GM23338 (cell line): ENCODE data around the gene COMMD2. TPM values are rescaled to one million over a fixed set of nuclear protein-coding genes. Genes with fewer than 3 reads are reported as not detected.

Source experiments
- ATAC-seq: fragments of 200-7000 bp; cut with Tn5 transposase; 3 replicates; pipeline ENCODE4 v1.9.1; 2020
- DNase-seq: peaks from one replicate; pipeline ENCODE4 v3.0.0-alpha.2; 2015; ENCODE audit warnings: low spot score
- H2AFZ ChIP-seq: fragments of 200-600 bp; sonication (generic); 2 replicates; pipeline ENCODE4 v1.8.0; 2016; ENCODE audit warnings: antibody characterized with exemption, mild to moderate bottlenecking, moderate library complexity
- H3F3A ChIP-seq: fragments of 200-600 bp; sonication (generic); replicated peaks from 2 replicates; pipeline ENCODE4 v1.8.0; 2017; ENCODE audit warnings: antibody characterized with exemption, mixed run types, low read depth
- H3K27ac ChIP-seq: fragments of 200-600 bp; sonication (generic); 2 replicates; pipeline ENCODE4 v1.6.1; 2016; ENCODE audit warnings: low read depth
- H3K27me3 ChIP-seq: fragments of 200-600 bp; sonication (generic); 2 replicates; pipeline ENCODE4 v1.8.0; 2016; ENCODE audit warnings: mild to moderate bottlenecking, mixed run types, moderate library complexity; ENCODE audit not compliant: insufficient read depth
- H3K36me3 ChIP-seq: fragments of 200-600 bp; sonication (generic); 2 replicates; pipeline ENCODE4 v1.8.0; 2016; ENCODE audit warnings: mild to moderate bottlenecking; ENCODE audit not compliant: insufficient read depth
- H3K4me1 ChIP-seq: fragments of 200-600 bp; sonication (generic); 2 replicates; pipeline ENCODE4 v1.8.0; 2016; ENCODE audit warnings: mild to moderate bottlenecking, moderate library complexity; ENCODE audit not compliant: insufficient read depth
- H3K4me2 ChIP-seq: fragments of 200-600 bp; sonication (generic); 2 replicates; pipeline ENCODE4 v1.7.1; 2017; ENCODE audit warnings: mixed run types
- H3K4me3 ChIP-seq: fragments of 200-600 bp; sonication (generic); 2 replicates; pipeline ENCODE4 v1.6.1; 2016; ENCODE audit warnings: mixed run types
- H3K79me2 ChIP-seq: fragments of 200-600 bp; sonication (generic); replicated peaks from 2 replicates; pipeline ENCODE4 v1.8.0; 2017; ENCODE audit warnings: mild to moderate bottlenecking; ENCODE audit not compliant: insufficient read depth
- H3K9me2 ChIP-seq: fragments of 200-600 bp; sonication (generic); 2 replicates; pipeline ENCODE4 v1.8.0; 2017; ENCODE audit not compliant: insufficient read depth
- H4K20me1 ChIP-seq: fragments of 200-600 bp; sonication (generic); replicated peaks from 2 replicates; pipeline ENCODE4 v1.8.0; 2017; ENCODE audit warnings: mild to moderate bottlenecking; ENCODE audit not compliant: insufficient read depth
- H3K27ac Mint-ChIP-seq: 2 replicates; pipeline ENCODE4 v1.8.0; 2020; ENCODE audit warnings: inconsistent platforms, mild to moderate bottlenecking, moderate library complexity, mixed read lengths
- H3K27me3 Mint-ChIP-seq: 3 replicates; pipeline ENCODE4 v1.8.0; 2022; ENCODE audit warnings: low read depth, mild to moderate bottlenecking, moderate library complexity, mixed read lengths, inconsistent platforms; ENCODE audit not compliant: insufficient read depth, poor library complexity
- H3K36me3 Mint-ChIP-seq: 3 replicates; pipeline ENCODE4 v1.8.0; 2021; ENCODE audit warnings: low read depth, mild to moderate bottlenecking, inconsistent platforms, moderate library complexity, mixed read lengths
- H3K4me1 Mint-ChIP-seq: 3 replicates; pipeline ENCODE4 v1.8.0; 2020; ENCODE audit warnings: mild to moderate bottlenecking, inconsistent platforms, mixed read lengths
- H3K4me3 Mint-ChIP-seq: 3 replicates; pipeline ENCODE4 v1.8.0; 2021; ENCODE audit warnings: moderate library complexity, mild to moderate bottlenecking, inconsistent platforms, mixed read lengths
- H3K9me3 Mint-ChIP-seq: 3 replicates; pipeline ENCODE4 v1.8.0; 2020; ENCODE audit warnings: moderate library complexity, mild to moderate bottlenecking, inconsistent platforms, mixed read lengths
- CREB1 ChIP-seq: fragments of 250-450 bp; sonication (Bioruptor Pico); IDR thresholded peaks from 2 replicates; pipeline ENCODE4 v1.5.0; 2020; ENCODE audit warnings: low read depth, mild to moderate bottlenecking, moderate library complexity
- EZH2 ChIP-seq: fragments of 200-600 bp; sonication (generic); IDR thresholded peaks from one replicate; pipeline ENCODE4 v1.8.0; 2017; ENCODE audit warnings: antibody characterized with exemption, mild to moderate bottlenecking, low read depth; ENCODE audit not compliant: unreplicated experiment
- EZH2phosphoT487 ChIP-seq: fragments of 200-600 bp; sonication (generic); IDR thresholded peaks from one replicate; pipeline ENCODE4 v1.8.1; 2018; ENCODE audit warnings: antibody characterized with exemption; ENCODE audit not compliant: unreplicated experiment
- JUNB ChIP-seq: IDR thresholded peaks from one replicate; pipeline ENCODE4 v1.6.1; 2016; ENCODE audit warnings: antibody characterized with exemption; ENCODE audit not compliant: unreplicated experiment
- NANOG ChIP-seq: IDR thresholded peaks from 2 replicates; pipeline ENCODE4 v1.6.1; 2016; ENCODE audit warnings: antibody characterized with exemption, borderline replicate concordance
- STAT1 ChIP-seq: IDR thresholded peaks from one replicate; pipeline ENCODE4 v1.6.1; 2016; ENCODE audit warnings: antibody characterized with exemption; ENCODE audit not compliant: unreplicated experiment
- ZNF114 ChIP-seq: fragments of 250-450 bp; sonication (Bioruptor Pico); IDR thresholded peaks from 2 replicates; pipeline ENCODE4 v1.5.0; 2020; ENCODE audit warnings: mild to moderate bottlenecking, moderate library complexity
- ZNF331 ChIP-seq: fragments of 250-450 bp; sonication (Bioruptor Pico); IDR thresholded peaks from 2 replicates; pipeline ENCODE4 v1.5.0; 2020; ENCODE audit warnings: low read depth, mild to moderate bottlenecking, moderate library complexity
- polyA plus RNA-seq: library from polyadenylated mRNA; unstranded; fragments of >200 nt; fragmentation: Nextera tagmentation; extraction: Ambion mirVana; gene quantifications from 2 replicates; pipeline ENCODE4 v1.2.1, GENCODE V29; 2016
- total RNA-seq: library from RNA; depleted of rRNA; stranded (reverse); fragments of >200 nt; shearing (Covaris generic); gene quantifications from 2 replicates; pipeline ENCODE4 v1.2.3, GENCODE V29; 2014
- TF ChIP-seq, protein P1 (sequence below): fragments of 250-450 bp; sonication (Bioruptor Pico); IDR thresholded peaks from 2 replicates; pipeline ENCODE4 v1.5.0; 2020; ENCODE audit warnings: mild to moderate bottlenecking, moderate library complexity
- TF ChIP-seq, protein P2 (sequence below), 2 experiments: fragments of 200-600 bp in 1 of 2; sonication (generic) in 1 of 2; conservative IDR thresholded peaks; 2 replicates each; pipeline versions ENCODE4 v1.5.1 to v1.6.1; 2016 to 2017; ENCODE audit warnings: antibody characterized with exemption in 2 of 2, low read depth in 2 of 2, mild to moderate bottlenecking in 2 of 2, moderate library complexity in 1 of 2
- TF ChIP-seq, protein P3 (sequence below): IDR thresholded peaks from 2 replicates; pipeline ENCODE4 v1.6.1; 2016; ENCODE audit warnings: antibody characterized with exemption

COMMD2 gene
- total and polyA plus RNA-seq, 2 experiments from 2014 or later: 55.5 to 61.1 TPM

DNA sequence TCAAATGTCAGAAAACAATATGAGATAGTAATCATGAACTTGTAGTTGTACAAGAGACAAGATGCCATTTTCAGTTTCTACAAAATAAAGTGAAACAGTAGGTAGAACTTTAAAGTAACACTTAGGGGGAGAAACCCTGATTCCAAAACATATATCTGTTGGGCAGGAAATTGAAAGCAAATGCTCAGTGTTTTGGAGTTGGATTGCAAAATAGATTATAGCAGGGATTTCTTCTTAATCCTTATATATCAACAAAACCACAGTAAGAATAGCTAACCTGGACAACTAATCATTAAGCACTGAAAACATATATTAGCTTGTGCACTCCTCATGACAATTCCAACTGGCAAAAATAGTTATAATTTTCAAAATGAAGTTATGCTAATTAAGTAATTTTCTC is 46.9 kb downstream of the COMMD2 start:
- H3K79me2 ChIP-seq: no peaks in the 10 kb centered on the region
- no peak overlapping the region for H2AFZ ChIP-seq
- H3K9me2 ChIP-seq: peaks cover 5% of the 10 kb centered on the region; the same call in 1 of the 2 replicates
- DNase-seq (no peak), ATAC-seq (no peak)
- no peaks in the 10 kb centered on the region for H4K20me1 ChIP-seq
- no peaks in the 10 kb centered on the region for H3K36me3 Mint-ChIP-seq
- H3K4me3 ChIP-seq: no peak overlapping the region
- H3K4me1 ChIP-seq: peaks cover 15% of the 10 kb centered on the region
- H3K27ac ChIP-seq: no peak overlapping the region
- no peaks in the 10 kb centered on the region for H3K27me3 ChIP-seq
- H3K4me2 ChIP-seq: no peak overlapping the region
- H3K4me1 Mint-ChIP-seq: peaks cover 25% of the 10 kb centered on the region
- TF ChIP-seq, protein P1, sequence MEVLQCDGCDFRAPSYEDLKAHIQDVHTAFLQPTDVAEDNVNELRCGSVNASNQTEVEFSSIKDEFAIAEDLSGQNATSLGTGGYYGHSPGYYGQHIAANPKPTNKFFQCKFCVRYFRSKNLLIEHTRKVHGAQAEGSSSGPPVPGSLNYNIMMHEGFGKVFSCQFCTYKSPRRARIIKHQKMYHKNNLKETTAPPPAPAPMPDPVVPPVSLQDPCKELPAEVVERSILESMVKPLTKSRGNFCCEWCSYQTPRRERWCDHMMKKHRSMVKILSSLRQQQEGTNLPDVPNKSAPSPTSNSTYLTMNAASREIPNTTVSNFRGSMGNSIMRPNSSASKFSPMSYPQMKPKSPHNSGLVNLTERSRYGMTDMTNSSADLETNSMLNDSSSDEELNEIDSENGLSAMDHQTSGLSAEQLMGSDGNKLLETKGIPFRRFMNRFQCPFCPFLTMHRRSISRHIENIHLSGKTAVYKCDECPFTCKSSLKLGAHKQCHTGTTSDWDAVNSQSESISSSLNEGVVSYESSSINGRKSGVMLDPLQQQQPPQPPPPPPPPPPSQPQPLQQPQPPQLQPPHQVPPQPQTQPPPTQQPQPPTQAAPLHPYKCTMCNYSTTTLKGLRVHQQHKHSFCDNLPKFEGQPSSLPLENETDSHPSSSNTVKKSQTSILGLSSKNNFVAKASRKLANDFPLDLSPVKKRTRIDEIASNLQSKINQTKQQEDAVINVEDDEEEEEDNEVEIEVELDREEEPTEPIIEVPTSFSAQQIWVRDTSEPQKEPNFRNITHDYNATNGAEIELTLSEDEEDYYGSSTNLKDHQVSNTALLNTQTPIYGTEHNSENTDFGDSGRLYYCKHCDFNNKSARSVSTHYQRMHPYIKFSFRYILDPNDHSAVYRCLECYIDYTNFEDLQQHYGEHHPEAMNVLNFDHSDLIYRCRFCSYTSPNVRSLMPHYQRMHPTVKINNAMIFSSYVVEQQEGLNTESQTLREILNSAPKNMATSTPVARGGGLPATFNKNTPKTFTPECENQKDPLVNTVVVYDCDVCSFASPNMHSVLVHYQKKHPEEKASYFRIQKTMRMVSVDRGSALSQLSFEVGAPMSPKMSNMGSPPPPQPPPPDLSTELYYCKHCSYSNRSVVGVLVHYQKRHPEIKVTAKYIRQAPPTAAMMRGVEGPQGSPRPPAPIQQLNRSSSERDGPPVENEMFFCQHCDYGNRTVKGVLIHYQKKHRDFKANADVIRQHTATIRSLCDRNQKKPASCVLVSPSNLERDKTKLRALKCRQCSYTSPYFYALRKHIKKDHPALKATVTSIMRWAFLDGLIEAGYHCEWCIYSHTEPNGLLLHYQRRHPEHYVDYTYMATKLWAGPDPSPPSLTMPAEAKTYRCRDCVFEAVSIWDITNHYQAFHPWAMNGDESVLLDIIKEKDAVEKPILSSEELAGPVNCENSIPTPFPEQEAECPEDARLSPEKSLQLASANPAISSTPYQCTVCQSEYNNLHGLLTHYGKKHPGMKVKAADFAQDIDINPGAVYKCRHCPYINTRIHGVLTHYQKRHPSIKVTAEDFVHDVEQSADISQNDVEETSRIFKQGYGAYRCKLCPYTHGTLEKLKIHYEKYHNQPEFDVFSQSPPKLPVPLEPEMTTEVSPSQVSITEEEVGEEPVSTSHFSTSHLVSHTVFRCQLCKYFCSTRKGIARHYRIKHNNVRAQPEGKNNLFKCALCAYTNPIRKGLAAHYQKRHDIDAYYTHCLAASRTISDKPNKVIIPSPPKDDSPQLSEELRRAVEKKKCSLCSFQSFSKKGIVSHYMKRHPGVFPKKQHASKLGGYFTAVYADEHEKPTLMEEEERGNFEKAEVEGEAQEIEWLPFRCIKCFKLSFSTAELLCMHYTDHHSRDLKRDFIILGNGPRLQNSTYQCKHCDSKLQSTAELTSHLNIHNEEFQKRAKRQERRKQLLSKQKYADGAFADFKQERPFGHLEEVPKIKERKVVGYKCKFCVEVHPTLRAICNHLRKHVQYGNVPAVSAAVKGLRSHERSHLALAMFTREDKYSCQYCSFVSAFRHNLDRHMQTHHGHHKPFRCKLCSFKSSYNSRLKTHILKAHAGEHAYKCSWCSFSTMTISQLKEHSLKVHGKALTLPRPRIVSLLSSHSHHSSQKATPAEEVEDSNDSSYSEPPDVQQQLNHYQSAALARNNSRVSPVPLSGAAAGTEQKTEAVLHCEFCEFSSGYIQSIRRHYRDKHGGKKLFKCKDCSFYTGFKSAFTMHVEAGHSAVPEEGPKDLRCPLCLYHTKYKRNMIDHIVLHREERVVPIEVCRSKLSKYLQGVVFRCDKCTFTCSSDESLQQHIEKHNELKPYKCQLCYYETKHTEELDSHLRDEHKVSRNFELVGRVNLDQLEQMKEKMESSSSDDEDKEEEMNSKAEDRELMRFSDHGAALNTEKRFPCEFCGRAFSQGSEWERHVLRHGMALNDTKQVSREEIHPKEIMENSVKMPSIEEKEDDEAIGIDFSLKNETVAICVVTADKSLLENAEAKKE (CRISPR knock-in tag): no peak
- TF ChIP-seq, protein P2, sequence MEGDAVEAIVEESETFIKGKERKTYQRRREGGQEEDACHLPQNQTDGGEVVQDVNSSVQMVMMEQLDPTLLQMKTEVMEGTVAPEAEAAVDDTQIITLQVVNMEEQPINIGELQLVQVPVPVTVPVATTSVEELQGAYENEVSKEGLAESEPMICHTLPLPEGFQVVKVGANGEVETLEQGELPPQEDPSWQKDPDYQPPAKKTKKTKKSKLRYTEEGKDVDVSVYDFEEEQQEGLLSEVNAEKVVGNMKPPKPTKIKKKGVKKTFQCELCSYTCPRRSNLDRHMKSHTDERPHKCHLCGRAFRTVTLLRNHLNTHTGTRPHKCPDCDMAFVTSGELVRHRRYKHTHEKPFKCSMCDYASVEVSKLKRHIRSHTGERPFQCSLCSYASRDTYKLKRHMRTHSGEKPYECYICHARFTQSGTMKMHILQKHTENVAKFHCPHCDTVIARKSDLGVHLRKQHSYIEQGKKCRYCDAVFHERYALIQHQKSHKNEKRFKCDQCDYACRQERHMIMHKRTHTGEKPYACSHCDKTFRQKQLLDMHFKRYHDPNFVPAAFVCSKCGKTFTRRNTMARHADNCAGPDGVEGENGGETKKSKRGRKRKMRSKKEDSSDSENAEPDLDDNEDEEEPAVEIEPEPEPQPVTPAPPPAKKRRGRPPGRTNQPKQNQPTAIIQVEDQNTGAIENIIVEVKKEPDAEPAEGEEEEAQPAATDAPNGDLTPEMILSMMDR (conservative IDR thresholded peaks at IDR 0.05; ENCODE audit: low read depth in 2 of 2): no peak
- no peaks in the 10 kb centered on the region for H3K36me3 ChIP-seq
- peaks cover 8% of the 10 kb centered on the region for H3K27me3 Mint-ChIP-seq
- no peak overlapping the region for H3K27ac Mint-ChIP-seq
- no peaks in the 10 kb centered on the region for H3K9me3 Mint-ChIP-seq
- no peak overlapping the region for H3K4me3 Mint-ChIP-seq
- H3F3A ChIP-seq: no peaks in the 10 kb centered on the region

GRCh38 chr3:149703466-149703865 is 48.8 kb downstream of the COMMD2 start:
- Mint-ChIP-seq H3K36me3 (peaks cover 11% of the 10 kb centered on the region), H3K4me1 (peaks cover 25% of the 10 kb centered on the region), H3K27me3 (peaks cover 12% of the 10 kb centered on the region), H3K9me3 (peaks cover 16% of the 10 kb centered on the region), H3K4me3 (no peak overlapping the region), H3K27ac (no peak overlapping the region)
- Histone ChIP-seq H2AFZ (no peak overlapping the region), H3K36me3 (peaks cover under 1% of the 10 kb centered on the region; the same call in 1 of the 2 replicates), H4K20me1 (no peaks in the 10 kb centered on the region), H3K9me2 (peaks cover 5% of the 10 kb centered on the region; the same call in 1 of the 2 replicates), H3K4me1 (peaks cover 15% of the 10 kb centered on the region), H3K4me3 (no peak overlapping the region), H3F3A (no peaks in the 10 kb centered on the region), H3K27me3 (no peaks in the 10 kb centered on the region), H3K27ac (no peak overlapping the region), H3K4me2 (no peak overlapping the region), H3K79me2 (no peaks in the 10 kb centered on the region)
- ATAC-seq: no peak
- no peak for DNase-seq
- no peak for TF ChIP-seq EZH2phosphoT487
- TF ChIP-seq, protein P3, sequence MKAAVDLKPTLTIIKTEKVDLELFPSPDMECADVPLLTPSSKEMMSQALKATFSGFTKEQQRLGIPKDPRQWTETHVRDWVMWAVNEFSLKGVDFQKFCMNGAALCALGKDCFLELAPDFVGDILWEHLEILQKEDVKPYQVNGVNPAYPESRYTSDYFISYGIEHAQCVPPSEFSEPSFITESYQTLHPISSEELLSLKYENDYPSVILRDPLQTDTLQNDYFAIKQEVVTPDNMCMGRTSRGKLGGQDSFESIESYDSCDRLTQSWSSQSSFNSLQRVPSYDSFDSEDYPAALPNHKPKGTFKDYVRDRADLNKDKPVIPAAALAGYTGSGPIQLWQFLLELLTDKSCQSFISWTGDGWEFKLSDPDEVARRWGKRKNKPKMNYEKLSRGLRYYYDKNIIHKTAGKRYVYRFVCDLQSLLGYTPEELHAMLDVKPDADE: no peak
- TF ChIP-seq STAT1: no peak
- TF ChIP-seq NANOG: no peak
- TF ChIP-seq ZNF331 (CRISPR knock-in tag): no peak
- TF ChIP-seq ZNF114 (CRISPR knock-in tag): no peak
- TF ChIP-seq, protein P2 (conservative IDR thresholded peaks at IDR 0.05; ENCODE audit: low read depth in 2 of 2): no peak
- no peak for TF ChIP-seq CREB1 (CRISPR knock-in tag)
- no peak for TF ChIP-seq JUNB
- no peak for TF ChIP-seq EZH2
